ENCODE results near the gene MGAT5.

MGAT5 gene

DNA sequence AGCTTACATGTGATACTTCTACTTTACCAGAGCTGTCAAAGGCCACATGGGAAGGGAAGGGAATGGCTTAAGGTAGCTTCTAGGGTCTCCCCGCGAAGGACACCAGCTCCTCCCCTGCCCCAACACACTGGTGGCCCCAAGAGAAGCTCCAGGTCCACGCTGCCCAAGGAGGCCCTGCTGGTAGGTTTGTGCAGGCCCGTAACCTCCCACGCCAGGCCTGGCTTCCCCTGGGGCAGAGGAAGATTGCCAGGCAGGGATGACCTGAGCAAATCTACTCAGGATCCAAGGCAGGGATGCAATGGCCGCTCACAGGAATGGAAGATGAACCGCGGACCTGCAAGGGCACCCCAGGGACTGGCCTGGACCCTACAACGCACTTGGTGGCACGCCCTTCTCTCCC lies 205.1 kb downstream of the MGAT5 start:
- TF ChIP-seq, protein P1, sequence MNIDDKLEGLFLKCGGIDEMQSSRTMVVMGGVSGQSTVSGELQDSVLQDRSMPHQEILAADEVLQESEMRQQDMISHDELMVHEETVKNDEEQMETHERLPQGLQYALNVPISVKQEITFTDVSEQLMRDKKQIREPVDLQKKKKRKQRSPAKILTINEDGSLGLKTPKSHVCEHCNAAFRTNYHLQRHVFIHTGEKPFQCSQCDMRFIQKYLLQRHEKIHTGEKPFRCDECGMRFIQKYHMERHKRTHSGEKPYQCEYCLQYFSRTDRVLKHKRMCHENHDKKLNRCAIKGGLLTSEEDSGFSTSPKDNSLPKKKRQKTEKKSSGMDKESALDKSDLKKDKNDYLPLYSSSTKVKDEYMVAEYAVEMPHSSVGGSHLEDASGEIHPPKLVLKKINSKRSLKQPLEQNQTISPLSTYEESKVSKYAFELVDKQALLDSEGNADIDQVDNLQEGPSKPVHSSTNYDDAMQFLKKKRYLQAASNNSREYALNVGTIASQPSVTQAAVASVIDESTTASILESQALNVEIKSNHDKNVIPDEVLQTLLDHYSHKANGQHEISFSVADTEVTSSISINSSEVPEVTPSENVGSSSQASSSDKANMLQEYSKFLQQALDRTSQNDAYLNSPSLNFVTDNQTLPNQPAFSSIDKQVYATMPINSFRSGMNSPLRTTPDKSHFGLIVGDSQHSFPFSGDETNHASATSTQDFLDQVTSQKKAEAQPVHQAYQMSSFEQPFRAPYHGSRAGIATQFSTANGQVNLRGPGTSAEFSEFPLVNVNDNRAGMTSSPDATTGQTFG (tag by site-specific recombination; IDR thresholded peaks at IDR 0.05; ENCODE audit: borderline replicate concordance), result no peak
- TF ChIP-seq GLI4 (tag by site-specific recombination; IDR thresholded peaks at IDR 0.05), result no peak
- no peak for TF ChIP-seq SALL2 (tag by site-specific recombination; IDR thresholded peaks at IDR 0.05; ENCODE audit: borderline replicate concordance)
- no peak overlapping the region for H3K27ac ChIP-seq (ENCODE audit: extremely low read depth, low read depth, low read length)
- peaks cover 0 to 24% of the 10 kb centered on the region in 2 experiments; a peak in 1 of 3 replicates for H3K36me3 ChIP-seq (ENCODE audit: control insufficient read depth in 2 of 2, insufficient read depth in 1 of 2, low read length in 2 of 2)
- H3K4me1 ChIP-seq (ENCODE audit: control insufficient read depth, insufficient read depth, low read length), result no peaks in the 10 kb centered on the region
- CTCF ChIA-PET, result interaction anchor here (0.6 kb wide), 2 partner anchors 429 to 440 kb away, joined by 3 read pairs; no protein-coding TSS in a partner anchor
- POLR2A ChIA-PET, result no interaction called here
- no peaks in the 10 kb centered on the region for H3K9me3 ChIP-seq (ENCODE audit: control insufficient read depth, insufficient read depth, low read depth, low read length)
- no peak overlapping the region for H3K4me3 ChIP-seq (ENCODE audit: low read depth, low read length)

DNA sequence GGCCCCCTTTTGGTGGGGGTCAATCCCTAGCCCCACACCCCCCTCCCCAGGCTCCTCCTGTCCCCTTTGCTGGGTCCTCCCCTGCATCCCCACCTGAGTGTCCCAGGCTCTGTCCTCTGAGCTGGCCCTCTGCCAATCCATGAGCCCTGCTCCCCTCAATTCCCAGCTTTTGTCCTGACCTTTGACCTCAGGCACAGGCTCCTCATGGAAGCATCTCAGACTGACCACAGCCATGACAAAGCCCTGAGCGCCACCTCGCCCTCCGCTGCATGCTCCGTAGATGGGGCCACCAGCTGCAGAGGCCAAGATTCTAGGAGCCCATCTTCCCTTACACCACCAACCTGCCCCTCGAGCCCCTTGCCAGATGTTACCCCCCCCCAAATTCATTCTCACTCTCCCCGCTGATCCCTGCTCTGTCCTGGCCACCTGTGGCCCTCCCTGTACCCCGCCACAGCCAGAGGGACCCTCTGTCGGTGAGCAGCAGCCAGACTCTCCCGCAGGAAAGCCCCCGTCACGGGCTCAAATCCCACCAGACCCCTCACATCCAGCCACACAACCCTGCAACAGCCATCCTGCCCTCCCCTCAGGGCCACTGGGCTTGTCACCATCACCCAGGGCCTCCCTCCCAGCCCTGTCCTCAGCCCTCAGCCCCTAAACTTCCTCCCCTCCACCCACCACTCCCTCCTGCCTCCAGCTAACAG lies 206.0 kb downstream of the MGAT5 start:
- Histone ChIP-seq H3K4me3 (ENCODE audit: low read depth, low read length) (no peak overlapping the region), H3K36me3 (ENCODE audit: control insufficient read depth in 2 of 2, insufficient read depth in 1 of 2, low read length in 2 of 2) (peaks cover 0 to 20% of the 10 kb centered on the region in 2 experiments; a peak in 1 of 3 replicates), H3K4me1 (ENCODE audit: control insufficient read depth, insufficient read depth, low read length) (no peaks in the 10 kb centered on the region), H3K27ac (ENCODE audit: extremely low read depth, low read depth, low read length) (no peak overlapping the region), H3K9me3 (ENCODE audit: control insufficient read depth, insufficient read depth, low read depth, low read length) (no peaks in the 10 kb centered on the region)
- TF ChIP-seq SCRT1 (tag by site-specific recombination; IDR thresholded peaks at IDR 0.05; ENCODE audit: borderline replicate concordance) (no peak), REPIN1 (tag by site-specific recombination; IDR thresholded peaks at IDR 0.05; ENCODE audit: low read depth) (no peak), ZNF19 (tag by site-specific recombination; IDR thresholded peaks at IDR 0.05; ENCODE audit: low read depth) (no peak), IKZF3 (tag by site-specific recombination; IDR thresholded peaks at IDR 0.05) (no peak), ZNF433 (tag by site-specific recombination; IDR thresholded peaks at IDR 0.05; ENCODE audit: low read depth) (no peak), ZNF221 (tag by site-specific recombination; IDR thresholded peaks at IDR 0.05; ENCODE audit: borderline replicate concordance) (no peak), ZNF311 (tag by site-specific recombination; IDR thresholded peaks at IDR 0.05; ENCODE audit: borderline replicate concordance) (no peak), ZNF239 (tag by site-specific recombination; IDR thresholded peaks at IDR 0.05) (no peak), SP2 (tag by site-specific recombination; IDR thresholded peaks at IDR 0.05) (no peak), ZNF561 (tag by site-specific recombination; IDR thresholded peaks at IDR 0.05; ENCODE audit: borderline replicate concordance) (no peak), HOXA7 (CRISPR knock-in tag; IDR thresholded peaks at IDR 0.05; ENCODE audit: borderline replicate concordance) (no peak), EGR2 (tag by site-specific recombination; IDR thresholded peaks at IDR 0.05; ENCODE audit: low read depth) (no peak), SETDB1 (IDR thresholded peaks at IDR 0.05; ENCODE audit: insufficient read length, low read length) (no peak), ZNF473 (tag by site-specific recombination; IDR thresholded peaks at IDR 0.05) (no peak), ZNF211 (tag by site-specific recombination; IDR thresholded peaks at IDR 0.05; ENCODE audit: low read depth) (no peak)
- TF ChIP-seq, protein P2, sequence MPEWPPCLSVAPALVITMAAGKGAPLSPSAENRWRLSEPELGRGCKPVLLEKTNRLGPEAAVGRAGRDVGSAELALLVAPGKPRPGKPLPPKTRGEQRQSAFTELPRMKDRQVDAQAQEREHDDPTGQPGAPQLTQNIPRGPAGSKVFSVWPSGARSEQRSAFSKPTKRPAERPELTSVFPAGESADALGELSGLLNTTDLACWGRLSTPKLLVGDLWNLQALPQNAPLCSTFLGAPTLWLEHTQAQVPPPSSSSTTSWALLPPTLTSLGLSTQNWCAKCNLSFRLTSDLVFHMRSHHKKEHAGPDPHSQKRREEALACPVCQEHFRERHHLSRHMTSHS (tag by site-specific recombination; IDR thresholded peaks at IDR 0.05), result no peak
- TF ChIP-seq, protein P3, sequence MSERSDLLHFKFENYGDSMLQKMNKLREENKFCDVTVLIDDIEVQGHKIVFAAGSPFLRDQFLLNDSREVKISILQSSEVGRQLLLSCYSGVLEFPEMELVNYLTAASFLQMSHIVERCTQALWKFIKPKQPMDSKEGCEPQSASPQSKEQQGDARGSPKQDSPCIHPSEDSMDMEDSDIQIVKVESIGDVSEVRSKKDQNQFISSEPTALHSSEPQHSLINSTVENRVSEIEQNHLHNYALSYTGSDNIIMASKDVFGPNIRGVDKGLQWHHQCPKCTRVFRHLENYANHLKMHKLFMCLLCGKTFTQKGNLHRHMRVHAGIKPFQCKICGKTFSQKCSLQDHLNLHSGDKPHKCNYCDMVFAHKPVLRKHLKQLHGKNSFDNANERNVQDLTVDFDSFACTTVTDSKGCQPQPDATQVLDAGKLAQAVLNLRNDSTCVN (tag by site-specific recombination; optimal IDR thresholded peaks at IDR 0.05), result no peak
- TF ChIP-seq, protein P4, sequence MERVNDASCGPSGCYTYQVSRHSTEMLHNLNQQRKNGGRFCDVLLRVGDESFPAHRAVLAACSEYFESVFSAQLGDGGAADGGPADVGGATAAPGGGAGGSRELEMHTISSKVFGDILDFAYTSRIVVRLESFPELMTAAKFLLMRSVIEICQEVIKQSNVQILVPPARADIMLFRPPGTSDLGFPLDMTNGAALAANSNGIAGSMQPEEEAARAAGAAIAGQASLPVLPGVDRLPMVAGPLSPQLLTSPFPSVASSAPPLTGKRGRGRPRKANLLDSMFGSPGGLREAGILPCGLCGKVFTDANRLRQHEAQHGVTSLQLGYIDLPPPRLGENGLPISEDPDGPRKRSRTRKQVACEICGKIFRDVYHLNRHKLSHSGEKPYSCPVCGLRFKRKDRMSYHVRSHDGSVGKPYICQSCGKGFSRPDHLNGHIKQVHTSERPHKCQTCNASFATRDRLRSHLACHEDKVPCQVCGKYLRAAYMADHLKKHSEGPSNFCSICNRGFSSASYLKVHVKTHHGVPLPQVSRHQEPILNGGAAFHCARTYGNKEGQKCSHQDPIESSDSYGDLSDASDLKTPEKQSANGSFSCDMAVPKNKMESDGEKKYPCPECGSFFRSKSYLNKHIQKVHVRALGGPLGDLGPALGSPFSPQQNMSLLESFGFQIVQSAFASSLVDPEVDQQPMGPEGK (tag by site-specific recombination; IDR thresholded peaks at IDR 0.05), result no peak
- CTCF ChIA-PET, result interaction anchor here (0.9 to 2.0 kb wide), 5 partner anchors 8 to 573 kb away, joined by 3 to 19 read pairs (median 3); no protein-coding TSS in a partner anchor
- POLR2A ChIA-PET, result interaction anchor here (0.7 kb wide), 1 partner anchor 11 kb away, joined by 4 read pairs; no protein-coding TSS in a partner anchor
